B cell (primary cell): Measurements from ENCODE around the gene PRRG4. TPM values are rescaled to one million over a fixed set of nuclear protein-coding genes. Genes with fewer than 3 reads are reported as not detected.
A peak's percentile ranks its signal among the peaks of the same experiment; 100 is the strongest.

Source experiments
- ATAC-seq: fragments of 200-7000 bp; cut with Tn5 transposase; one replicate; pipeline ENCODE4 v1.10.0; 2021; ENCODE audit warnings: low read depth, mild to moderate bottlenecking, moderate number of reproducible peaks, moderate library complexity
- CTCF ChIA-PET: fragments of 350-600 bp; sonication (Branson Sonifier 250); formaldehyde crosslinking; loops from one replicate; lab custom pipeline; 2021; ENCODE audit warnings: antibody characterized with exemption, inconsistent platforms; lab: Charles Lee
- POLR2A ChIA-PET: fragments of 350-600 bp; sonication (Branson Sonifier 250); formaldehyde crosslinking; loops from one replicate; lab custom pipeline; 2021; ENCODE audit warnings: antibody characterized with exemption; lab: Charles Lee
- DNase-seq: peaks from one replicate; pipeline ENCODE4 v3.0.0; 2013
- H2AFZ ChIP-seq: 2 replicates; pipeline ENCODE4 v1.6.1; 2012; ENCODE audit warnings: mild to moderate bottlenecking, low read depth, low read length; ENCODE audit not compliant: insufficient read depth, poor library complexity, severe bottlenecking
- H3K27ac ChIP-seq, 2 donors: 1 replicate in 1 of 2; 2 replicates in 1 of 2; pipeline ENCODE4 v1.5.1; 2012 to 2013; ENCODE audit warnings: low read length in 2 of 2, mild to moderate bottlenecking in 2 of 2, moderate library complexity in 1 of 2
- H3K27me3 ChIP-seq, 4 experiments: fragments of 200-600 bp in 1 of 4; sonication (generic) in 1 of 4; replicated peaks in 1 of 4; 1 replicate in 2 of 4; 2 replicates in 2 of 4; pipeline versions ENCODE4 v1.6.1 to v1.7.0; 2013 to 2016; ENCODE audit warnings: low read length in 3 of 4, mild to moderate bottlenecking in 2 of 4, mixed read lengths in 1 of 4, moderate library complexity in 1 of 4; ENCODE audit not compliant: insufficient read depth in 4 of 4, control insufficient read depth in 3 of 4; ENCODE audit errors: control extremely low read depth in 1 of 4
- H3K36me3 ChIP-seq, 2 experiments: replicated peaks in 1 of 2; 1 replicate in 1 of 2; 2 replicates in 1 of 2; pipeline versions ENCODE4 v1.6.1 to v1.7.1; 2013; ENCODE audit warnings: low read length in 1 of 2; ENCODE audit not compliant: insufficient read depth in 2 of 2, control insufficient read depth in 1 of 2; ENCODE audit errors: control extremely low read depth in 1 of 2, extremely low read depth in 1 of 2
- H3K4me1 ChIP-seq, 2 donors: fragments of 200-600 bp in 1 of 2; sonication (generic) in 1 of 2; 1 replicate in 1 of 2; 2 replicates in 1 of 2; pipeline versions ENCODE4 v1.5.1 to v1.6.1; 2013 to 2017; ENCODE audit warnings: low read length in 2 of 2; ENCODE audit not compliant: control insufficient read depth in 2 of 2, insufficient read depth in 2 of 2
- H3K4me2 ChIP-seq: replicated peaks from 2 replicates; pipeline ENCODE3; 2012; ENCODE audit warnings: mild to moderate bottlenecking, low read depth, low read length; ENCODE audit not compliant: poor library complexity, severe bottlenecking
- H3K4me3 ChIP-seq, 5 experiments: fragments of 200-600 bp in 1 of 5; sonication (generic) in 1 of 5; 1 replicate in 3 of 5; 2 replicates in 2 of 5; pipeline versions ENCODE4 v1.5.1 to v1.7.0; 2011 to 2016; ENCODE audit warnings: low read length in 4 of 5, mild to moderate bottlenecking in 4 of 5, low read depth in 2 of 5, control low read depth in 1 of 5, moderate library complexity in 1 of 5; ENCODE audit not compliant: insufficient read depth in 1 of 5; ENCODE audit errors: control extremely low read depth in 1 of 5, extremely low read depth in 1 of 5
- H3K79me2 ChIP-seq: fragments of 200-600 bp; sonication (generic); one replicate; pipeline ENCODE4 v1.6.0; 2016; ENCODE audit warnings: low read length; ENCODE audit not compliant: control insufficient read depth, insufficient read depth
- H3K9ac ChIP-seq: fragments of 200-600 bp; sonication (generic); 2 replicates; pipeline ENCODE4 v1.6.1; 2017; ENCODE audit warnings: mild to moderate bottlenecking, low read length, moderate library complexity
- H3K9me3 ChIP-seq, 3 donors: one replicate each; pipeline versions ENCODE4 v1.6.1 to v1.7.1; 2013; ENCODE audit warnings: low read length in 2 of 3; ENCODE audit not compliant: control insufficient read depth in 2 of 3, insufficient read depth in 1 of 3; ENCODE audit errors: control extremely low read depth in 1 of 3
- H4K20me1 ChIP-seq: 2 replicates; pipeline ENCODE4 v1.6.0; 2012; ENCODE audit warnings: mild to moderate bottlenecking, low read length; ENCODE audit not compliant: insufficient read depth, control insufficient read depth, poor library complexity, severe bottlenecking
- H3K27ac Mint-ChIP-seq: one replicate; pipeline ENCODE4 v1.8.0; 2021; ENCODE audit warnings: mixed read lengths
- H3K27me3 Mint-ChIP-seq: one replicate; pipeline ENCODE4 v1.8.0; 2021; ENCODE audit warnings: mixed read lengths
- H3K4me1 Mint-ChIP-seq: one replicate; pipeline ENCODE4 v1.8.0; 2021; ENCODE audit warnings: mixed read lengths
- H3K4me3 Mint-ChIP-seq: one replicate; pipeline ENCODE4 v1.8.0; 2021; ENCODE audit warnings: mixed read lengths
- H3K9me3 Mint-ChIP-seq: one replicate; pipeline ENCODE4 v1.8.0; 2022; ENCODE audit warnings: mixed read lengths; ENCODE audit not compliant: insufficient read depth
- CTCF ChIP-seq: fragments of 200-600 bp; IDR thresholded peaks from one replicate; pipeline ENCODE4 v1.8.0; 2022; ENCODE audit warnings: antibody characterized with exemption, mild to moderate bottlenecking
- EZH2 ChIP-seq: IDR thresholded peaks from 2 replicates; pipeline ENCODE4 v1.6.1; 2012; ENCODE audit warnings: borderline replicate concordance, low read depth, mild to moderate bottlenecking, moderate library complexity, low read length; ENCODE audit not compliant: insufficient read depth, poor library complexity, severe bottlenecking
- WGBS: methylation state at CpG from one replicate; pipeline ENCODE4 v1.1.5; 2013; ENCODE audit warnings: missing lambda C conversion rate; ENCODE audit not compliant: insufficient coverage; 5-methylcytosine and 5-hydroxymethylcytosine counted together
- intact Hi-C: fragments of 100-400 bp; cut with micrococcal nuclease; formaldehyde crosslinking; loops from one replicate; pipeline ENCODE4 v1.10.0; 2022
- polyA plus RNA-seq: library from polyadenylated mRNA; depleted of rRNA; stranded (reverse); fragments of >200 nt; gene quantifications from 2 replicates; pipeline ENCODE4 v1.2.3, GENCODE V29; 2012
- total RNA-seq, 2 donors: library from RNA; stranded (reverse); fragments of 120-200 nt in 1 of 2; gene quantifications; 1 replicate in 1 of 2; 2 replicates in 1 of 2; pipeline versions ENCODE4 v1.2.3 to v1.2.4, GENCODE V29; 2013 to 2022

The PRRG4 gene
- total and polyA plus RNA-seq, 2 donors (not counting 1 experiment from before 2014, with no cell fraction given), result 0.07 TPM; not detected in 1

- ChIA-PET POLR2A (no interaction called here), CTCF (interaction anchor here (0.6 to 1.0 kb wide), 2 partner anchors 43 to 558 kb away, joined by 3 read pairs; no protein-coding TSS in a partner anchor)
- peaks cover 4% of the 10 kb centered on the region for H3K27me3 Mint-ChIP-seq
- Histone ChIP-seq H3K27me3 (peaks cover 0 to 3% (median 0%) of the 10 kb centered on the region in 4 experiments), H3K4me2 (no peak overlapping the region), H2AFZ (no peak overlapping the region), H3K4me1 (peaks cover 0 to 6% of the 10 kb centered on the region in 2 donors), H3K4me3 (no peak overlapping the region), H3K9ac (no peak overlapping the region), H3K79me2 (no peaks in the 10 kb centered on the region), H3K36me3 (no peaks in the 10 kb centered on the region), H4K20me1 (no peaks in the 10 kb centered on the region), H3K27ac (no peak overlapping the region), H3K9me3 (no peaks in the 10 kb centered on the region)
- TF ChIP-seq CTCF (no peak), EZH2 (no peak)
- H3K4me1 Mint-ChIP-seq, result peaks cover 7% of the 10 kb centered on the region
- DNase-seq (no peak), ATAC-seq (no peak)
- no peak overlapping the region for H3K27ac Mint-ChIP-seq
- 69% methylated on average over 2 of the region's 3 CpGs for WGBS
- H3K9me3 Mint-ChIP-seq, result no peaks in the 10 kb centered on the region
- H3K4me3 Mint-ChIP-seq, result no peak overlapping the region
- intact Hi-C loops, result no loop called here
These were observed 33.3 kb upstream of the PRRG4 start for GRCh38 chr11:32796425-32796824.

- H3K27me3 Mint-ChIP-seq, result no peaks in the 10 kb centered on the region
- peak; percentile 49 for DNase-seq
- H4K20me1 ChIP-seq, result no peaks in the 10 kb centered on the region
- H3K4me1 Mint-ChIP-seq, result no peaks in the 10 kb centered on the region
- TF ChIP-seq CTCF, result peak; percentile 67
- TF ChIP-seq EZH2, result no peak
- no peak overlapping the region for H3K27ac Mint-ChIP-seq
- no peaks in the 10 kb centered on the region for H3K79me2 ChIP-seq
- H3K36me3 ChIP-seq, result no peaks in the 10 kb centered on the region
- H3K9me3 ChIP-seq, result no peaks in the 10 kb centered on the region
- no peak overlapping the region for H3K9ac ChIP-seq
- no peaks in the 10 kb centered on the region for H3K4me1 ChIP-seq
- no peaks in the 10 kb centered on the region for H3K9me3 Mint-ChIP-seq
- ChIA-PET CTCF (interaction anchor here (0.8 to 2.3 kb wide), 6 partner anchors 15 to 1020 kb away, joined by 3 to 13 read pairs (median 4); no protein-coding TSS in a partner anchor), POLR2A (no interaction called here)
- peak; percentile 61 for ATAC-seq
- no peak overlapping the region for H3K27ac ChIP-seq
- 36% methylated on average over 3 of the region's 3 CpGs for WGBS
- no peak overlapping the region for H3K4me2 ChIP-seq
- intact Hi-C loops, result loop anchor here (1.0 kb wide), 1 partner anchor 256 kb away; no protein-coding TSS in a partner anchor
- no peak overlapping the region for H2AFZ ChIP-seq
- no peak overlapping the region for H3K4me3 ChIP-seq
- H3K27me3 ChIP-seq, result no peaks in the 10 kb centered on the region
- H3K4me3 Mint-ChIP-seq, result no peak overlapping the region
These were observed 20.4 kb upstream of the PRRG4 start for GRCh38 chr11:32809313-32809712.
